HepG2 (cell line): ENCODE measurements around the gene NRAS.

ENCODE experiments used
- CAMTA2 ChIP-seq: sonication (generic); formaldehyde crosslinking; IDR thresholded peaks from 2 replicates; pipeline ENCODE4 v1.4.0; 2020; ENCODE audit warnings: mild to moderate bottlenecking, missing genetic modification reagents, borderline replicate concordance
- HNF4A ChIP-seq: sonication (generic); formaldehyde crosslinking; IDR thresholded peaks from 2 replicates; pipeline ENCODE4 v1.4.0; 2020; ENCODE audit warnings: missing genetic modification reagents
- MAFF ChIP-seq: IDR thresholded peaks from 2 replicates; pipeline ENCODE4 v1.6.1; 2011; ENCODE audit warnings: low read depth, low read length, improper control_type of control experiment
- NFIC ChIP-seq: IDR thresholded peaks from 2 replicates; pipeline ENCODE4 v1.6.1; 2012; ENCODE audit warnings: mild to moderate bottlenecking, low read length, inconsistent platforms
- RBM22 ChIP-seq: fragments of 200-400 bp; formaldehyde crosslinking; optimal IDR thresholded peaks from 2 replicates; pipeline ENCODE3; 2017; ENCODE audit warnings: mild to moderate bottlenecking, low read length, moderate library complexity
- XBP1 ChIP-seq: sonication (generic); formaldehyde crosslinking; IDR thresholded peaks from 2 replicates; pipeline ENCODE4 v1.5.0; 2020; ENCODE audit warnings: missing genetic modification reagents
- ZNF564 ChIP-seq: sonication (generic); formaldehyde crosslinking; IDR thresholded peaks from 2 replicates; pipeline ENCODE4 v1.8.1; 2023; ENCODE audit warnings: mild to moderate bottlenecking, missing genetic modification reagents
- ZNF777 ChIP-seq: sonication (generic); formaldehyde crosslinking; IDR thresholded peaks from 2 replicates; pipeline ENCODE4 v1.4.0; 2020; ENCODE audit warnings: missing genetic modification reagents
- ZZZ3 ChIP-seq: sonication (generic); formaldehyde crosslinking; IDR thresholded peaks from 2 replicates; pipeline ENCODE4 v1.4.0; 2020; ENCODE audit warnings: missing genetic modification reagents, mild to moderate bottlenecking, borderline replicate concordance
- TF ChIP-seq, protein P1 (sequence below): sonication (generic); formaldehyde crosslinking; IDR thresholded peaks from 2 replicates; pipeline ENCODE4 v1.4.0; 2020; ENCODE audit warnings: missing genetic modification reagents, borderline replicate concordance
- TF ChIP-seq, protein P2 (sequence below): sonication (generic); formaldehyde crosslinking; IDR thresholded peaks from 2 replicates; pipeline ENCODE4 v1.4.0; 2020; ENCODE audit warnings: missing genetic modification reagents
- TF ChIP-seq, protein P3 (sequence below): sonication (generic); formaldehyde crosslinking; IDR thresholded peaks from 2 replicates; pipeline ENCODE4 v1.5.0; 2020; ENCODE audit warnings: mild to moderate bottlenecking, missing genetic modification reagents, moderate library complexity
- TF ChIP-seq, protein P4 (sequence below): sonication (generic); formaldehyde crosslinking; IDR thresholded peaks from 2 replicates; pipeline ENCODE4 v1.4.0; 2020; ENCODE audit warnings: missing genetic modification reagents
- TF ChIP-seq, protein P5 (sequence below): sonication (generic); formaldehyde crosslinking; conservative IDR thresholded peaks from 2 replicates; pipeline ENCODE4 v1.8.0; 2022; ENCODE audit warnings: low read depth, missing genetic modification reagents

DNA sequence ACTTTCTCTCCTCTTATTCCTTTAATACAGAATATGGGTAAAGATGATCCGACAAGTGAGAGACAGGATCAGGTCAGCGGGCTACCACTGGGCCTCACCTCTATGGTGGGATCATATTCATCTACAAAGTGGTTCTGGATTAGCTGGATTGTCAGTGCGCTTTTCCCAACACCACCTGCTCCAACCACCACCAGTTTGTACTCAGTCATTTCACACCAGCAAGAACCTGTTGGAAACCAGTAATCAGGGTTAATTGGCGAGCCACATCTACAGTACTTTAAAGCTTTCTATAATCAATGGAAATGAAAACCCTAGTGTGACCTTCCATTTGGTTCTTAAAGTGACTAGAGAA lies 643 bp downstream of the NRAS start:
- TF ChIP-seq ZNF564 (CRISPR knock-in tag) (no peak), HNF4A (no peak), ZZZ3 (CRISPR knock-in tag) (no peak), MAFF (no peak), ZNF777 (CRISPR knock-in tag) (no peak), NFIC (no peak), XBP1 (CRISPR knock-in tag) (no peak), RBM22 (no peak), CAMTA2 (CRISPR knock-in tag) (no peak)
- TF ChIP-seq, protein P1, sequence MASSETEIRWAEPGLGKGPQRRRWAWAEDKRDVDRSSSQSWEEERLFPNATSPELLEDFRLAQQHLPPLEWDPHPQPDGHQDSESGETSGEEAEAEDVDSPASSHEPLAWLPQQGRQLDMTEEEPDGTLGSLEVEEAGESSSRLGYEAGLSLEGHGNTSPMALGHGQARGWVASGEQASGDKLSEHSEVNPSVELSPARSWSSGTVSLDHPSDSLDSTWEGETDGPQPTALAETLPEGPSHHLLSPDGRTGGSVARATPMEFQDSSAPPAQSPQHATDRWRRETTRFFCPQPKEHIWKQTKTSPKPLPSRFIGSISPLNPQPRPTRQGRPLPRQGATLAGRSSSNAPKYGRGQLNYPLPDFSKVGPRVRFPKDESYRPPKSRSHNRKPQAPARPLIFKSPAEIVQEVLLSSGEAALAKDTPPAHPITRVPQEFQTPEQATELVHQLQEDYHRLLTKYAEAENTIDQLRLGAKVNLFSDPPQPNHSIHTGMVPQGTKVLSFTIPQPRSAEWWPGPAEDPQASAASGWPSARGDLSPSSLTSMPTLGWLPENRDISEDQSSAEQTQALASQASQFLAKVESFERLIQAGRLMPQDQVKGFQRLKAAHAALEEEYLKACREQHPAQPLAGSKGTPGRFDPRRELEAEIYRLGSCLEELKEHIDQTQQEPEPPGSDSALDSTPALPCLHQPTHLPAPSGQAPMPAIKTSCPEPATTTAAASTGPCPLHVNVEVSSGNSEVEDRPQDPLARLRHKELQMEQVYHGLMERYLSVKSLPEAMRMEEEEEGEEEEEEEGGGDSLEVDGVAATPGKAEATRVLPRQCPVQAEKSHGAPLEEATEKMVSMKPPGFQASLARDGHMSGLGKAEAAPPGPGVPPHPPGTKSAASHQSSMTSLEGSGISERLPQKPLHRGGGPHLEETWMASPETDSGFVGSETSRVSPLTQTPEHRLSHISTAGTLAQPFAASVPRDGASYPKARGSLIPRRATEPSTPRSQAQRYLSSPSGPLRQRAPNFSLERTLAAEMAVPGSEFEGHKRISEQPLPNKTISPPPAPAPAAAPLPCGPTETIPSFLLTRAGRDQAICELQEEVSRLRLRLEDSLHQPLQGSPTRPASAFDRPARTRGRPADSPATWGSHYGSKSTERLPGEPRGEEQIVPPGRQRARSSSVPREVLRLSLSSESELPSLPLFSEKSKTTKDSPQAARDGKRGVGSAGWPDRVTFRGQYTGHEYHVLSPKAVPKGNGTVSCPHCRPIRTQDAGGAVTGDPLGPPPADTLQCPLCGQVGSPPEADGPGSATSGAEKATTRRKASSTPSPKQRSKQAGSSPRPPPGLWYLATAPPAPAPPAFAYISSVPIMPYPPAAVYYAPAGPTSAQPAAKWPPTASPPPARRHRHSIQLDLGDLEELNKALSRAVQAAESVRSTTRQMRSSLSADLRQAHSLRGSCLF, result no peak
- TF ChIP-seq, protein P2, sequence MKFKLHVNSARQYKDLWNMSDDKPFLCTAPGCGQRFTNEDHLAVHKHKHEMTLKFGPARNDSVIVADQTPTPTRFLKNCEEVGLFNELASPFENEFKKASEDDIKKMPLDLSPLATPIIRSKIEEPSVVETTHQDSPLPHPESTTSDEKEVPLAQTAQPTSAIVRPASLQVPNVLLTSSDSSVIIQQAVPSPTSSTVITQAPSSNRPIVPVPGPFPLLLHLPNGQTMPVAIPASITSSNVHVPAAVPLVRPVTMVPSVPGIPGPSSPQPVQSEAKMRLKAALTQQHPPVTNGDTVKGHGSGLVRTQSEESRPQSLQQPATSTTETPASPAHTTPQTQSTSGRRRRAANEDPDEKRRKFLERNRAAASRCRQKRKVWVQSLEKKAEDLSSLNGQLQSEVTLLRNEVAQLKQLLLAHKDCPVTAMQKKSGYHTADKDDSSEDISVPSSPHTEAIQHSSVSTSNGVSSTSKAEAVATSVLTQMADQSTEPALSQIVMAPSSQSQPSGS (CRISPR knock-in tag), result no peak
- TF ChIP-seq, protein P3, sequence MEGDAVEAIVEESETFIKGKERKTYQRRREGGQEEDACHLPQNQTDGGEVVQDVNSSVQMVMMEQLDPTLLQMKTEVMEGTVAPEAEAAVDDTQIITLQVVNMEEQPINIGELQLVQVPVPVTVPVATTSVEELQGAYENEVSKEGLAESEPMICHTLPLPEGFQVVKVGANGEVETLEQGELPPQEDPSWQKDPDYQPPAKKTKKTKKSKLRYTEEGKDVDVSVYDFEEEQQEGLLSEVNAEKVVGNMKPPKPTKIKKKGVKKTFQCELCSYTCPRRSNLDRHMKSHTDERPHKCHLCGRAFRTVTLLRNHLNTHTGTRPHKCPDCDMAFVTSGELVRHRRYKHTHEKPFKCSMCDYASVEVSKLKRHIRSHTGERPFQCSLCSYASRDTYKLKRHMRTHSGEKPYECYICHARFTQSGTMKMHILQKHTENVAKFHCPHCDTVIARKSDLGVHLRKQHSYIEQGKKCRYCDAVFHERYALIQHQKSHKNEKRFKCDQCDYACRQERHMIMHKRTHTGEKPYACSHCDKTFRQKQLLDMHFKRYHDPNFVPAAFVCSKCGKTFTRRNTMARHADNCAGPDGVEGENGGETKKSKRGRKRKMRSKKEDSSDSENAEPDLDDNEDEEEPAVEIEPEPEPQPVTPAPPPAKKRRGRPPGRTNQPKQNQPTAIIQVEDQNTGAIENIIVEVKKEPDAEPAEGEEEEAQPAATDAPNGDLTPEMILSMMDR (CRISPR knock-in tag), result no peak
- TF ChIP-seq, protein P4, sequence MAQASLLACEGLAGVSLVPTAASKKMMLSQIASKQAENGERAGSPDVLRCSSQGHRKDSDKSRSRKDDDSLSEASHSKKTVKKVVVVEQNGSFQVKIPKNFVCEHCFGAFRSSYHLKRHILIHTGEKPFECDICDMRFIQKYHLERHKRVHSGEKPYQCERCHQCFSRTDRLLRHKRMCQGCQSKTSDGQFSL (CRISPR knock-in tag), result no peak
- TF ChIP-seq, protein P5, sequence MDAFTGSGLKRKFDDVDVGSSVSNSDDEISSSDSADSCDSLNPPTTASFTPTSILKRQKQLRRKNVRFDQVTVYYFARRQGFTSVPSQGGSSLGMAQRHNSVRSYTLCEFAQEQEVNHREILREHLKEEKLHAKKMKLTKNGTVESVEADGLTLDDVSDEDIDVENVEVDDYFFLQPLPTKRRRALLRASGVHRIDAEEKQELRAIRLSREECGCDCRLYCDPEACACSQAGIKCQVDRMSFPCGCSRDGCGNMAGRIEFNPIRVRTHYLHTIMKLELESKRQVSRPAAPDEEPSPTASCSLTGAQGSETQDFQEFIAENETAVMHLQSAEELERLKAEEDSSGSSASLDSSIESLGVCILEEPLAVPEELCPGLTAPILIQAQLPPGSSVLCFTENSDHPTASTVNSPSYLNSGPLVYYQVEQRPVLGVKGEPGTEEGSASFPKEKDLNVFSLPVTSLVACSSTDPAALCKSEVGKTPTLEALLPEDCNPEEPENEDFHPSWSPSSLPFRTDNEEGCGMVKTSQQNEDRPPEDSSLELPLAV (CRISPR knock-in tag), result no peak
